ENCODE data around the gene DACH1. TPM values are rescaled to one million over a fixed set of nuclear protein-coding genes. Genes with fewer than 3 reads are reported as not detected.

The DACH1 gene
- total RNA-seq, 1 experiment from 2014 or later, result not detected

GRCh38 chr13:71634182-71634581 lies 232.8 kb downstream of the DACH1 start:
- no peak overlapping the region for H3K4me2 ChIP-seq (ENCODE audit: low read length)
- no peak overlapping the region for H3K4me3 ChIP-seq (ENCODE audit: low read length)
- H3K27ac ChIP-seq (ENCODE audit: low read length), result no peak overlapping the region
- intact Hi-C loops (cut with micrococcal nuclease), result no loop called here
- no peak overlapping the region for H2AFZ ChIP-seq (ENCODE audit: low read length)
- no TSS peak for BruUV-seq (replicated peaks)
- no peaks in the 10 kb centered on the region for H3F3A ChIP-seq (ENCODE audit: low read length, unreplicated experiment)
- POLR2A ChIA-PET (ENCODE audit: unreplicated experiment), result no interaction called here
- DNase-seq (no peak), ATAC-seq (no peak)
- no peaks in the 10 kb centered on the region for H4K20me1 ChIP-seq (ENCODE audit: low read length)
- H3K79me2 ChIP-seq (ENCODE audit: low read length), result no peaks in the 10 kb centered on the region
- TF ChIP-seq EZH2phosphoT487 (IDR thresholded peaks at IDR 0.05; ENCODE audit: borderline replicate concordance, low read length) (no peak), CTCF (conservative IDR thresholded peaks at IDR 0.05; ENCODE audit: low read depth, low read length) (no peak), EZH2 (IDR thresholded peaks at IDR 0.05; ENCODE audit: low read length, unreplicated experiment) (no peak)
- no peaks in the 10 kb centered on the region for H3K9me3 ChIP-seq (ENCODE audit: low read length)
- no peaks in the 10 kb centered on the region for H3K27me3 ChIP-seq (ENCODE audit: low read length)
- no peaks in the 10 kb centered on the region for H3K4me1 ChIP-seq (ENCODE audit: insufficient read depth, low read length)
- no peaks in the 10 kb centered on the region for H3K9me2 ChIP-seq (replicated peaks; ENCODE audit: low read length)
- CTCF ChIA-PET, result no interaction called here
- H3K36me3 ChIP-seq (ENCODE audit: low read depth, low read length), result no peaks in the 10 kb centered on the region
- H3K9ac ChIP-seq (ENCODE audit: low read length), result no peak overlapping the region

- POLR2A ChIA-PET (ENCODE audit: unreplicated experiment), result no interaction called here
- no peak overlapping the region for H3K27ac ChIP-seq (ENCODE audit: low read length)
- no peaks in the 10 kb centered on the region for H3K36me3 ChIP-seq (ENCODE audit: low read depth, low read length)
Observed at GRCh38 chr13:71632721-71633120, 234.3 kb downstream of the DACH1 start.

GRCh38 chr13:71632206-71632605 lies 234.8 kb downstream of the DACH1 start:
- Histone ChIP-seq H3K9ac (ENCODE audit: low read length) (no peak overlapping the region), H3K79me2 (ENCODE audit: low read length) (no peaks in the 10 kb centered on the region), H3K27ac (ENCODE audit: low read length) (no peak overlapping the region), H3K4me2 (ENCODE audit: low read length) (no peak overlapping the region), H2AFZ (ENCODE audit: low read length) (no peak overlapping the region), H3K4me3 (ENCODE audit: low read length) (no peak overlapping the region), H3K36me3 (ENCODE audit: low read depth, low read length) (no peaks in the 10 kb centered on the region), H4K20me1 (ENCODE audit: low read length) (no peaks in the 10 kb centered on the region), H3K4me1 (ENCODE audit: insufficient read depth, low read length) (no peaks in the 10 kb centered on the region), H3K9me2 (replicated peaks; ENCODE audit: low read length) (no peaks in the 10 kb centered on the region), H3K9me3 (ENCODE audit: low read length) (no peaks in the 10 kb centered on the region), H3F3A (ENCODE audit: low read length, unreplicated experiment) (no peaks in the 10 kb centered on the region), H3K27me3 (ENCODE audit: low read length) (no peaks in the 10 kb centered on the region)
- POLR2A ChIA-PET (ENCODE audit: unreplicated experiment), result no interaction called here
- DNase-seq, result no peak
- no peak for ATAC-seq
- BruUV-seq (replicated peaks), result no TSS peak
- no peak for TF ChIP-seq EZH2 (IDR thresholded peaks at IDR 0.05; ENCODE audit: low read length, unreplicated experiment)
- intact Hi-C loops (cut with micrococcal nuclease), result no loop called here
- CTCF ChIA-PET, result no interaction called here

More at GRCh38 chr13:71632721-71633120, 234.3 kb downstream of the DACH1 start:
- no peak for DNase-seq
- H4K20me1 ChIP-seq (ENCODE audit: low read length), result no peaks in the 10 kb centered on the region
- CTCF ChIA-PET, result no interaction called here
- no peaks in the 10 kb centered on the region for H3K9me3 ChIP-seq (ENCODE audit: low read length)
- H3K4me2 ChIP-seq (ENCODE audit: low read length), result no peak overlapping the region
- H3K9ac ChIP-seq (ENCODE audit: low read length), result no peak overlapping the region
- no peak overlapping the region for H2AFZ ChIP-seq (ENCODE audit: low read length)
- no peaks in the 10 kb centered on the region for H3K79me2 ChIP-seq (ENCODE audit: low read length)
- no peaks in the 10 kb centered on the region for H3K9me2 ChIP-seq (replicated peaks; ENCODE audit: low read length)
- BruUV-seq (replicated peaks), result no TSS peak
- intact Hi-C loops (cut with micrococcal nuclease), result no loop called here
- H3K4me1 ChIP-seq (ENCODE audit: insufficient read depth, low read length), result no peaks in the 10 kb centered on the region
- ATAC-seq, result no peak; the same call in 1 of the 2 replicates
- no peak for TF ChIP-seq EZH2phosphoT487 (IDR thresholded peaks at IDR 0.05; ENCODE audit: borderline replicate concordance, low read length)
- TF ChIP-seq CTCF (conservative IDR thresholded peaks at IDR 0.05; ENCODE audit: low read depth, low read length), result no peak
- no peak for TF ChIP-seq EZH2 (IDR thresholded peaks at IDR 0.05; ENCODE audit: low read length, unreplicated experiment)
- no peaks in the 10 kb centered on the region for H3K27me3 ChIP-seq (ENCODE audit: low read length)
- H3F3A ChIP-seq (ENCODE audit: low read length, unreplicated experiment), result no peaks in the 10 kb centered on the region
- no peak overlapping the region for H3K4me3 ChIP-seq (ENCODE audit: low read length)

All from PC-3 (cell line).